HCT116 (cell line): ENCODE measurements around the gene GLB1L.
"Not testable (repeated sequence)": the region's sequence is repeated elsewhere in the genome, so short reads cannot be mapped to it uniquely, and the experiment has no call there.

Experiments used
- ELF1 ChIP-seq: IDR thresholded peaks from 2 replicates; pipeline ENCODE4 v1.6.1; 2012; ENCODE audit warnings: low read depth, borderline replicate concordance
- TF ChIP-seq, protein P1 (sequence below), 3 experiments: fragments of 200-600 bp in 1 of 3; sonication (generic) in 1 of 3; IDR thresholded peaks in 2 of 3; conservative IDR thresholded peaks in 1 of 3; 2 replicates each; pipeline ENCODE4 v1.5.1; 2012 to 2017; ENCODE audit warnings: low read depth in 2 of 3, low read length in 2 of 3, antibody characterized with exemption in 1 of 3, borderline replicate concordance in 1 of 3, control low read depth in 1 of 3, mild to moderate bottlenecking in 1 of 3, mixed read lengths in 1 of 3, mixed run types in 1 of 3, moderate library complexity in 1 of 3; ENCODE audit not compliant: insufficient read depth in 1 of 3

DNA sequence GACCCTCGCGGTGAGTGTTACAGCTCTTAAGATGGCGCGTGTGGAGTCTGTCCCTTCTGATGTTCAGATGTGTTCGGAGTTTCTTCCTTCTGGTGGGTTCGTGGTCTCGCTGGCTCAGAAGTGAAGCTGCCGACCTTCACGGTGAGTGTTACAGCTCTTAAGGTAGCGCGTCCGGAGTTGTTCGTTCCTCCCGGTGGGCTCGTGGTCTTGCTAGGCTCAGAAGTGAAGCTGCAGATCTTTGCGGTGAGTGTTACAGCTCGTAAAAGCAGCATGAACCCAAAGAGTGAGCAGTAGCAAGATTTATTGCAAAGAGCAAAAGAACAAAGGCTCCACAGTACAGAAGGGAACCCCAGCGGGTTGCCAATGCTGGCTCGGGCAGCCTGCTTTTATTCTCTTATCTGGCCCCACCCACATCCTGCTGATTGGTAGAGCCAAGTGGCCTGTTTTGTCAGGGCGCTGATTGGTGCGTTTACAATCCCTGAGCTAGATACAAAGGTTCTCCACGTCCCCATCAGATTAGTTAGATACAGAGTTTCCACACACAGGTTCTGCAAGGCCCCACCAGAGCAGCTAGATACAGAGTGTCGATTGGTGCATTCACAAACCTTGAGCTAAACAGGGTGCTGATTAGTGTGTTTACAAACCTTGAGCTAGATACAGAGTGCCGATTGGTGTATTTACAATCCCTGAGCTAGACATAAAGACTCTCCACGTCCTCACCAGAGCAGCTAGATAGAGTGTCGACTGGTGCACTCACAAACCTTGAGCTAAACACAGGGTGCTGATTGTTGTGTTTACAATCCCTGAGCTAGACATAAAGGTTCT, 44.5 kb downstream of the GLB1L start:
- TF ChIP-seq, protein P1, sequence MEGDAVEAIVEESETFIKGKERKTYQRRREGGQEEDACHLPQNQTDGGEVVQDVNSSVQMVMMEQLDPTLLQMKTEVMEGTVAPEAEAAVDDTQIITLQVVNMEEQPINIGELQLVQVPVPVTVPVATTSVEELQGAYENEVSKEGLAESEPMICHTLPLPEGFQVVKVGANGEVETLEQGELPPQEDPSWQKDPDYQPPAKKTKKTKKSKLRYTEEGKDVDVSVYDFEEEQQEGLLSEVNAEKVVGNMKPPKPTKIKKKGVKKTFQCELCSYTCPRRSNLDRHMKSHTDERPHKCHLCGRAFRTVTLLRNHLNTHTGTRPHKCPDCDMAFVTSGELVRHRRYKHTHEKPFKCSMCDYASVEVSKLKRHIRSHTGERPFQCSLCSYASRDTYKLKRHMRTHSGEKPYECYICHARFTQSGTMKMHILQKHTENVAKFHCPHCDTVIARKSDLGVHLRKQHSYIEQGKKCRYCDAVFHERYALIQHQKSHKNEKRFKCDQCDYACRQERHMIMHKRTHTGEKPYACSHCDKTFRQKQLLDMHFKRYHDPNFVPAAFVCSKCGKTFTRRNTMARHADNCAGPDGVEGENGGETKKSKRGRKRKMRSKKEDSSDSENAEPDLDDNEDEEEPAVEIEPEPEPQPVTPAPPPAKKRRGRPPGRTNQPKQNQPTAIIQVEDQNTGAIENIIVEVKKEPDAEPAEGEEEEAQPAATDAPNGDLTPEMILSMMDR (IDR thresholded peaks at IDR 0.05 in 2 of 3, conservative IDR thresholded peaks at IDR 0.05 in 1 of 3; ENCODE audit: borderline replicate concordance in 1 of 3, insufficient read depth in 1 of 3, low read depth in 2 of 3, low read length in 2 of 3), result not testable (repeated sequence)
- not testable (repeated sequence) for TF ChIP-seq ELF1
